Skeletal muscle satellite cell (primary cell): ENCODE results near the gene U2AF1. TPM values are rescaled to one million over a fixed set of nuclear protein-coding genes. Genes with fewer than 3 reads are reported as not detected.
"Not testable (repeated sequence)": the region's sequence is repeated elsewhere in the genome, so short reads cannot be mapped to it uniquely, and the experiment has no call there.

Experiments used
- H3K27me3 ChIP-seq: 2 replicates; pipeline ENCODE4 v1.7.0; 2013; ENCODE audit warnings: low read length; ENCODE audit not compliant: control insufficient read depth, insufficient read depth
- H3K36me3 ChIP-seq: 2 replicates; pipeline ENCODE4 v1.7.0; 2013; ENCODE audit warnings: mild to moderate bottlenecking, control low read depth, low read length; ENCODE audit not compliant: insufficient read depth
- H3K4me1 ChIP-seq: 2 replicates; pipeline ENCODE4 v1.7.0; 2013; ENCODE audit warnings: low read length; ENCODE audit not compliant: control insufficient read depth, insufficient read depth
- H3K4me2 ChIP-seq: 2 replicates; pipeline ENCODE4 v1.7.0; 2013; ENCODE audit warnings: mild to moderate bottlenecking, low read length
- H3K4me3 ChIP-seq: 2 replicates; pipeline ENCODE4 v1.7.0; 2013; ENCODE audit warnings: low read length
- H3K9ac ChIP-seq: 2 replicates; pipeline ENCODE4 v1.7.0; 2013; ENCODE audit warnings: mild to moderate bottlenecking, low read depth, low read length, moderate library complexity
- H3K9me3 ChIP-seq: replicated peaks from 2 replicates; pipeline ENCODE4 v1.7.0; 2013; ENCODE audit warnings: mild to moderate bottlenecking, control low read depth, low read length
- total RNA-seq: library from RNA; depleted of rRNA; stranded (reverse); fragments of >200 nt; gene quantifications from 2 replicates; pipeline ENCODE4 v1.2.3, GENCODE V29; 2012; rRNA removed

U2AF1 gene
- 15.5 and 22.7 TPM in 2 replicates for total RNA-seq

GRCh38 chr21:43106965-43107793, at the start of gene U2AF1:
TSS of gene U2AF1 (minus strand) at chr21:43107570. CDS start at chr21:43107494, 76 bp downstream.
- H3K9ac ChIP-seq = peak within 1 kb of the TSS; percentile 81

GRCh38 chr21:43153601-43154000, 46.2 kb upstream of the U2AF1 start:
- H3K9ac ChIP-seq, H3K4me3 ChIP-seq, H3K4me2 ChIP-seq, H3K27me3 ChIP-seq, H3K36me3 ChIP-seq, H3K9me3 ChIP-seq, H3K4me1 ChIP-seq: not testable (repeated sequence)

More at GRCh38 chr21:43106965-43107793, at the start of gene U2AF1:
- not testable (repeated sequence) for H3K27me3 ChIP-seq, H3K4me1 ChIP-seq, H3K36me3 ChIP-seq, H3K4me2 ChIP-seq, H3K9me3 ChIP-seq
- H3K4me3 ChIP-seq = peak within 1 kb of the TSS; percentile 69

GRCh38 chr21:43149344-43149743, 42.0 kb upstream of the U2AF1 start:
- H3K36me3 ChIP-seq, H3K4me2 ChIP-seq, H3K4me1 ChIP-seq, H3K27me3 ChIP-seq, H3K9ac ChIP-seq, H3K9me3 ChIP-seq, H3K4me3 ChIP-seq: not testable (repeated sequence)

GRCh38 chr21:43147999-43148398, 40.6 kb upstream of the U2AF1 start:
- not testable (repeated sequence) for H3K9ac ChIP-seq

GRCh38 chr21:43146637-43147036, 39.3 kb upstream of the U2AF1 start:
- not testable (repeated sequence) for H3K36me3 ChIP-seq, H3K9ac ChIP-seq, H3K4me2 ChIP-seq, H3K9me3 ChIP-seq, H3K4me3 ChIP-seq, H3K4me1 ChIP-seq, H3K27me3 ChIP-seq

More at GRCh38 chr21:43147999-43148398, 40.6 kb upstream of the U2AF1 start:
- H3K36me3 ChIP-seq, H3K27me3 ChIP-seq, H3K4me1 ChIP-seq, H3K9me3 ChIP-seq, H3K4me3 ChIP-seq, H3K4me2 ChIP-seq: not testable (repeated sequence)

GRCh38 chr21:43141407-43141806, 34.0 kb upstream of the U2AF1 start:
- not testable (repeated sequence) for H3K4me3 ChIP-seq, H3K4me1 ChIP-seq, H3K36me3 ChIP-seq, H3K9ac ChIP-seq, H3K27me3 ChIP-seq, H3K9me3 ChIP-seq, H3K4me2 ChIP-seq

- not testable (repeated sequence) for H3K4me1 ChIP-seq, H3K4me3 ChIP-seq, H3K27me3 ChIP-seq, H3K9ac ChIP-seq, H3K4me2 ChIP-seq, H3K9me3 ChIP-seq, H3K36me3 ChIP-seq
These were observed 31.6 kb upstream of the U2AF1 start for GRCh38 chr21:43138944-43139343.

- not testable (repeated sequence) for H3K27me3 ChIP-seq, H3K4me2 ChIP-seq, H3K4me3 ChIP-seq, H3K36me3 ChIP-seq, H3K9ac ChIP-seq, H3K4me1 ChIP-seq, H3K9me3 ChIP-seq
These were observed 27.1 kb upstream of the U2AF1 start for GRCh38 chr21:43134520-43134919.

GRCh38 chr21:43130094-43130493, 22.7 kb upstream of the U2AF1 start:
- H3K9me3 ChIP-seq, H3K36me3 ChIP-seq, H3K4me1 ChIP-seq, H3K4me3 ChIP-seq, H3K4me2 ChIP-seq, H3K9ac ChIP-seq, H3K27me3 ChIP-seq: not testable (repeated sequence)

GRCh38 chr21:43115956-43116355, 8.6 kb upstream of the U2AF1 start:
- not testable (repeated sequence) for H3K9me3 ChIP-seq, H3K9ac ChIP-seq, H3K4me2 ChIP-seq, H3K36me3 ChIP-seq, H3K27me3 ChIP-seq, H3K4me1 ChIP-seq, H3K4me3 ChIP-seq

GRCh38 chr21:43114483-43114882, 7.1 kb upstream of the U2AF1 start:
- not testable (repeated sequence) for H3K4me2 ChIP-seq, H3K27me3 ChIP-seq, H3K36me3 ChIP-seq, H3K4me3 ChIP-seq, H3K4me1 ChIP-seq, H3K9me3 ChIP-seq, H3K9ac ChIP-seq

- H3K9ac ChIP-seq, H3K27me3 ChIP-seq, H3K36me3 ChIP-seq, H3K9me3 ChIP-seq, H3K4me2 ChIP-seq, H3K4me3 ChIP-seq, H3K4me1 ChIP-seq: not testable (repeated sequence)
These were observed 1.6 kb upstream of the U2AF1 start for GRCh38 chr21:43109006-43109405.
